OCI-LY7 (cell line): Measurements from ENCODE around the gene HIF1A. TPM values are rescaled to one million over a fixed set of nuclear protein-coding genes. Genes with fewer than 3 reads are reported as not detected.

ENCODE experiments used
- BruUV-seq: library from RNA; stranded (reverse); fragments of 400-500 nt; replicated peaks from 2 replicates; lab custom pipeline; 2021; lab: Mats Ljungman, UMichigan
- CTCF ChIA-PET: fragments of 300-600 bp; sonication (Branson Sonifier 250); formaldehyde crosslinking; loops from one replicate; lab custom pipeline; 2022; ENCODE audit warnings: antibody characterized with exemption; ENCODE audit not compliant: unreplicated experiment; lab: Charles Lee
- POLR2A ChIA-PET: fragments of 300-600 bp; sonication (Branson Sonifier 250); formaldehyde crosslinking; loops from one replicate; lab custom pipeline; 2022; ENCODE audit warnings: antibody characterized with exemption; lab: Charles Lee
- DNase-seq: peaks from one replicate; pipeline ENCODE4 v3.0.0-alpha.2; 2015; ENCODE audit warnings: low spot score
- H2AFZ ChIP-seq: fragments of 200-600 bp; sonication (generic), shearing (Covaris generic); 2 replicates; pipeline ENCODE4 v1.6.1; 2014; ENCODE audit warnings: mild to moderate bottlenecking, antibody characterized with exemption, low read length, moderate library complexity
- H3K27ac ChIP-seq: fragments of 200-600 bp; sonication (generic); 2 replicates; pipeline ENCODE4 v1.5.1; 2014; ENCODE audit warnings: mixed run types, low read depth, mild to moderate bottlenecking, moderate library complexity, low read length, inconsistent platforms; ENCODE audit not compliant: poor library complexity, severe bottlenecking
- H3K36me3 ChIP-seq: fragments of 200-600 bp; sonication (generic); 2 replicates; pipeline ENCODE4 v1.6.1; 2014; ENCODE audit warnings: mild to moderate bottlenecking, antibody characterized with exemption, low read length, moderate library complexity, mixed read lengths; ENCODE audit not compliant: insufficient read depth
- H3K4me1 ChIP-seq: fragments of 200-600 bp; sonication (generic); 2 replicates; pipeline ENCODE4 v1.5.1; 2014; ENCODE audit warnings: mild to moderate bottlenecking, low read length; ENCODE audit not compliant: insufficient read depth, poor library complexity, severe bottlenecking
- H3K4me2 ChIP-seq: fragments of 200-600 bp; sonication (generic); 2 replicates; pipeline ENCODE4 v1.6.1; 2014; ENCODE audit warnings: mild to moderate bottlenecking, low read length
- H3K4me3 ChIP-seq: fragments of 200-600 bp; sonication (generic); 2 replicates; pipeline ENCODE4 v1.5.1; 2014; ENCODE audit warnings: mild to moderate bottlenecking, low read depth, low read length; ENCODE audit not compliant: poor library complexity, severe bottlenecking
- H3K79me2 ChIP-seq: fragments of 200-600 bp; sonication (generic); 2 replicates; pipeline ENCODE4 v1.6.1; 2016; ENCODE audit warnings: low read depth, mild to moderate bottlenecking, low read length, moderate library complexity, mixed read lengths; ENCODE audit not compliant: insufficient read depth
- H3K9me2 ChIP-seq: fragments of 200-600 bp; sonication (generic); 2 replicates; pipeline ENCODE4 v1.6.1; 2016; ENCODE audit warnings: mild to moderate bottlenecking, low read length, mixed read lengths; ENCODE audit not compliant: insufficient read depth
- H3K9me3 ChIP-seq: fragments of 200-600 bp; sonication (generic); 2 replicates; pipeline ENCODE4 v1.6.1; 2014; ENCODE audit warnings: mild to moderate bottlenecking, mixed run types, low read length, mixed read lengths
- H4K20me1 ChIP-seq: fragments of 200-600 bp; sonication (generic); 2 replicates; pipeline ENCODE4 v1.6.1; 2014; ENCODE audit warnings: mild to moderate bottlenecking, antibody characterized with exemption, low read length, moderate library complexity, mixed read lengths; ENCODE audit not compliant: insufficient read depth
- EZH2phosphoT487 ChIP-seq: fragments of 200-600 bp; sonication (generic); IDR thresholded peaks from 2 replicates; pipeline ENCODE4 v1.6.1; 2018; ENCODE audit warnings: low read depth, borderline replicate concordance, mild to moderate bottlenecking, mixed run types, antibody characterized with exemption, low read length, moderate library complexity, mixed read lengths
- intact Hi-C: fragments of 100-400 bp; cut with micrococcal nuclease; formaldehyde crosslinking; loops from one replicate; pipeline ENCODE4 v1.10.0; 2022; ENCODE audit not compliant: unreplicated experiment
- total RNA-seq, 2 experiments: library from RNA; depleted of rRNA in 1 of 2; stranded (reverse); fragments of >200 nt in 1 of 2; shearing (Covaris generic) in 1 of 2; gene quantifications; 2 replicates each; pipeline ENCODE4 v1.2.3, GENCODE V29; 2014 to 2022
- TF ChIP-seq, protein P1 (sequence below): fragments of 200-600 bp; sonication (generic); conservative IDR thresholded peaks from 2 replicates; pipeline ENCODE4 v1.5.1; 2014; ENCODE audit warnings: mild to moderate bottlenecking, antibody characterized with exemption, low read length, moderate library complexity, mixed read lengths

Gene HIF1A
- total RNA-seq, 2 experiments from 2014 or later = 71.7 to 88.1 TPM

DNA sequence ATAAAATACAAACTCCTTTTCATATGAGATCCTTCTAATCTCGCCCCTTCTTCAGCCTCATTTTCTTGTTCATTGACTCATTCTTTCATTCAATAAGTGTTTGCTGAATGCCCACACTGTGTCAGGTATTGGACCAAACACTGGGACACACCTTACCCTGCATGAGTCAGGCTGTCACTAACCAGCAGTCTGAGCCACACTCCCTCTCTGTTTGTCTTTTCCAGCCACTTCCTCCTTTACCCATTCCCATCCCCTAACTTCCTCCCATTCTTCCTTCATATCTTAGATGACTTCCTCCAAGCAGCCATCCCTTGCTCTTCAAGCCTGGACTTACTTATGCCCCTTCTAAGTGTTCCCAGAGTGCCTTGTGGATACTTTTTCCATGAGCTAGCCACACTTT lies 27.0 kb upstream of the HIF1A start:
- Histone ChIP-seq H3K4me2 (no peak overlapping the region), H3K4me3 (no peak overlapping the region), H3K4me1 (peaks cover 28% of the 10 kb centered on the region), H3K27ac (no peak overlapping the region), H3K9me3 (peaks cover 2% of the 10 kb centered on the region; the same call in 1 of the 2 replicates), H3K36me3 (no peaks in the 10 kb centered on the region), H2AFZ (no peak overlapping the region), H4K20me1 (no peaks in the 10 kb centered on the region), H3K9me2 (no peaks in the 10 kb centered on the region), H3K79me2 (no peaks in the 10 kb centered on the region)
- intact Hi-C loops = no loop called here
- ChIA-PET CTCF (no interaction called here), POLR2A (interaction anchor here (0.6 to 1.2 kb wide), 2 partner anchors 56 to 62 kb away, joined by 3 to 5 read pairs; no protein-coding TSS in a partner anchor)
- no peak for DNase-seq
- TF ChIP-seq EZH2phosphoT487 = no peak
- TF ChIP-seq, protein P1, sequence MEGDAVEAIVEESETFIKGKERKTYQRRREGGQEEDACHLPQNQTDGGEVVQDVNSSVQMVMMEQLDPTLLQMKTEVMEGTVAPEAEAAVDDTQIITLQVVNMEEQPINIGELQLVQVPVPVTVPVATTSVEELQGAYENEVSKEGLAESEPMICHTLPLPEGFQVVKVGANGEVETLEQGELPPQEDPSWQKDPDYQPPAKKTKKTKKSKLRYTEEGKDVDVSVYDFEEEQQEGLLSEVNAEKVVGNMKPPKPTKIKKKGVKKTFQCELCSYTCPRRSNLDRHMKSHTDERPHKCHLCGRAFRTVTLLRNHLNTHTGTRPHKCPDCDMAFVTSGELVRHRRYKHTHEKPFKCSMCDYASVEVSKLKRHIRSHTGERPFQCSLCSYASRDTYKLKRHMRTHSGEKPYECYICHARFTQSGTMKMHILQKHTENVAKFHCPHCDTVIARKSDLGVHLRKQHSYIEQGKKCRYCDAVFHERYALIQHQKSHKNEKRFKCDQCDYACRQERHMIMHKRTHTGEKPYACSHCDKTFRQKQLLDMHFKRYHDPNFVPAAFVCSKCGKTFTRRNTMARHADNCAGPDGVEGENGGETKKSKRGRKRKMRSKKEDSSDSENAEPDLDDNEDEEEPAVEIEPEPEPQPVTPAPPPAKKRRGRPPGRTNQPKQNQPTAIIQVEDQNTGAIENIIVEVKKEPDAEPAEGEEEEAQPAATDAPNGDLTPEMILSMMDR = no peak
- BruUV-seq = no TSS peak

DNA sequence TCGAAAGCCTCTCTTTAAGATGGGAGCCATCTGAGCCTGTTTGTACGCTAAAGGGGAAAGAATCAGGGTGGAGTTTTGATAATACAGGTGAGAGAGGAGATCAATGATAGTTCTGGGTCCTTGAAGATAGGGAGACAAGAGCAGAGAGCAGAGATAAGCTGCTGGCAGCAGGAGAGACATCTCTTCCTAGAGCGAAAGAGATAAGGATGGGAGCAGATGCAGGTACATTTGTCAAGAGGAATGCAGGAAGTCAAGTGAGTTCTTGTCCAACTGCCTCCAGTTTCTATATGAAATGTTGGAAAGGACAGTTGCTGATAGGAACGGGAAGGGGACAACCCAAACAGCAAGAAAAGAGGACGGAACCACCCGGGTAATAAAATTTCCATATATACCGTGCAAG lies 24.7 kb upstream of the HIF1A start:
- CTCF ChIA-PET = no interaction called here
- TF ChIP-seq, protein P1 = no peak
- TF ChIP-seq EZH2phosphoT487 = no peak
- Histone ChIP-seq H3K9me3 (no peaks in the 10 kb centered on the region), H3K9me2 (no peaks in the 10 kb centered on the region), H3K79me2 (no peaks in the 10 kb centered on the region), H3K36me3 (no peaks in the 10 kb centered on the region), H3K4me3 (peak overlapping the region; percentile 17), H2AFZ (peak overlapping the region; percentile 99), H3K4me2 (peak overlapping the region; percentile 55), H3K4me1 (peaks cover 17% of the 10 kb centered on the region), H3K27ac (peak overlapping the region; percentile 67), H4K20me1 (no peaks in the 10 kb centered on the region)
- POLR2A ChIA-PET = interaction anchor here (1.3 to 1.7 kb wide), 2 partner anchors 10 to 12 kb away, joined by 3 to 4 read pairs; no protein-coding TSS in a partner anchor
- intact Hi-C loops = no loop called here
- no peak for DNase-seq
- BruUV-seq = no TSS peak

DNA sequence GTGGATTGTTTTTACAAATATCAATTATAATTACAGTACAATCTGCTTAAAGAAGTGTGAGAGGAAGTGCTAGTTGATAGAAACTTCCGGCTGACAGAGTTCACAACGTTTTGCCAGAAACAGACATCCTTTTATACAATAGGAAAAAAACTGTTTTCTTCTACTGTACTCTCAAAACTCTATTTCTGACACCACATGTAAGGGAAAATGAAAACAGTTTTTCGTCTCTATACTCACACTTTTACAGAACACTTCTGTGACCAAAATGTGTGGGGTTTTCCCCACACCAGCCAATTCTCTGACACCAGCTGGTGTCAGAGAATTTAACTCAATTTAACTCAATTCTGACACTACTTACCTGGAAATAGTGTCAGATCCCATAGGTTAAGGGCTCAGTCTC lies 24.2 kb upstream of the HIF1A start:
- TF ChIP-seq, protein P1 = no peak
- no peak for TF ChIP-seq EZH2phosphoT487
- Histone ChIP-seq H3K36me3 (no peaks in the 10 kb centered on the region), H3K4me2 (peak overlapping the region; percentile 55), H3K27ac (peak overlapping the region; percentile 67), H4K20me1 (no peaks in the 10 kb centered on the region), H3K4me3 (peak overlapping the region; percentile 17), H3K4me1 (peaks cover 17% of the 10 kb centered on the region), H2AFZ (peak overlapping the region; percentile 99), H3K9me3 (no peaks in the 10 kb centered on the region), H3K79me2 (no peaks in the 10 kb centered on the region), H3K9me2 (no peaks in the 10 kb centered on the region)
- peak; percentile 51 for DNase-seq
- no TSS peak for BruUV-seq
- intact Hi-C loops = no loop called here
- ChIA-PET POLR2A (interaction anchor here (1.3 to 1.7 kb wide), 2 partner anchors 10 to 12 kb away, joined by 3 to 4 read pairs; no protein-coding TSS in a partner anchor), CTCF (no interaction called here)
